Body of pancreas (tissue), 4 donors: ENCODE data around the gene CREM. TPM values are rescaled to one million over a fixed set of nuclear protein-coding genes. Genes with fewer than 3 reads are reported as not detected.

Source experiments
- ATAC-seq: fragments of 150-250 bp; one replicate; pipeline ENCODE4 v1.9.1; 2016
- DNase-seq, 4 donors: peaks; one replicate each; pipeline ENCODE4 v3.0.0-alpha.2; 2019
- H3K27ac ChIP-seq, 4 donors: fragments of 200-600 bp; sonication (generic); 1 replicate in 3 of 4; 2 replicates in 1 of 4; pipeline versions ENCODE4 v1.5.1 to v1.6.1; 2016 to 2019; ENCODE audit warnings: mild to moderate bottlenecking in 1 of 4, mixed read lengths in 1 of 4, moderate library complexity in 1 of 4
- H3K27me3 ChIP-seq, 2 donors: fragments of 200-600 bp; sonication (generic); one replicate each; pipeline ENCODE4 v1.6.0; 2016; ENCODE audit warnings: mild to moderate bottlenecking in 1 of 2
- H3K36me3 ChIP-seq, 2 donors: fragments of 200-600 bp; sonication (generic); replicated peaks in 1 of 2; 2 replicates each; pipeline ENCODE4 v1.5.1; 2016; ENCODE audit warnings: low read depth in 2 of 2; ENCODE audit not compliant: insufficient read depth in 1 of 2
- H3K4me1 ChIP-seq: fragments of 200-600 bp; sonication (generic); one replicate; pipeline ENCODE4 v1.6.0; 2016
- H3K4me3 ChIP-seq, 2 donors: fragments of 200-600 bp; sonication (generic); 1 replicate in 1 of 2; 2 replicates in 1 of 2; pipeline ENCODE4 v1.5.1; 2016 to 2019
- H3K9me3 ChIP-seq, 3 donors: fragments of 200-600 bp; sonication (generic); 1 replicate in 2 of 3; 2 replicates in 1 of 3; pipeline ENCODE4 v1.5.1; 2016
- POLR2A ChIP-seq, 3 donors: fragments of 450-650 bp; IDR thresholded peaks; one replicate each; pipeline ENCODE4 v1.6.1; 2016; ENCODE audit warnings: antibody characterized with exemption in 3 of 3, mild to moderate bottlenecking in 2 of 3
- WGBS, 2 donors: methylation state at CpG; one replicate each; pipeline ENCODE4 v1.1.5; 2017; 5-methylcytosine and 5-hydroxymethylcytosine counted together
- intact Hi-C: fragments of 100-400 bp; cut with DNase I; formaldehyde crosslinking; loops from one replicate; pipeline ENCODE4 v1.15.1; 2023
- total RNA-seq, 2 donors: library from RNA; depleted of rRNA; stranded (reverse); fragments of >200 nt; gene quantifications; one replicate each; pipeline ENCODE4 v1.1.0, GENCODE V29; 2016
- TF ChIP-seq, protein P1 (sequence below), 7 experiments: fragments of 450-650 bp in 4 of 7; fragments of 200-600 bp in 3 of 7; sonication (generic) in 3 of 7; IDR thresholded peaks; one replicate each; pipeline ENCODE4 v1.5.1; 2016 to 2019; ENCODE audit warnings: antibody characterized with exemption in 7 of 7

Gene CREM
- total RNA-seq, 2 donors from 2014 or later = 10.5 to 26.7 TPM

DNA sequence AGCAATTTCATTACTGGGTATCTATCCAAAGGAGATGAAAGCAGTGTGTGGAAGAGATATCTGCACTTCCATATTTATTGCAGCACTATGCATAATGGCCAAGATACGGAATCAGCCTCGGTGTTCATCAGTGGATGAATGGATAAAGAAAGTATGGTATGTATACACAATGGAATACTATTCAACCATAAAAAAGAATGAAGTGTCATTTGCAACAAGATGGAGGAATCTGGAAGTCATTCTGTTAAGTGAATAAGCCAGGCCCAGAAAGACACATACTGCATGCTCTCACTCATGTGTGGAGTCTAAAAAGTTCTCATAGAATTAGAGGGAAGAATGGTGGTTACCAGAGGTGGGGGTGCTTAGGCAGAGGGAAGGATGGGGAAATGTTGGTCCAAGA lies 35.3 kb downstream of the CREM start:
- 98 to 100% methylated on average over 2 of the region's 2 CpGs for WGBS, 2 donors
- no peak overlapping the region for H3K4me3 ChIP-seq
- H3K4me1 ChIP-seq = no peaks in the 10 kb centered on the region
- intact Hi-C loops = no loop called here
- no peaks in the 10 kb centered on the region for H3K36me3 ChIP-seq
- H3K27ac ChIP-seq = no peak overlapping the region
- no peaks in the 10 kb centered on the region for H3K27me3 ChIP-seq
- TF ChIP-seq, protein P1, sequence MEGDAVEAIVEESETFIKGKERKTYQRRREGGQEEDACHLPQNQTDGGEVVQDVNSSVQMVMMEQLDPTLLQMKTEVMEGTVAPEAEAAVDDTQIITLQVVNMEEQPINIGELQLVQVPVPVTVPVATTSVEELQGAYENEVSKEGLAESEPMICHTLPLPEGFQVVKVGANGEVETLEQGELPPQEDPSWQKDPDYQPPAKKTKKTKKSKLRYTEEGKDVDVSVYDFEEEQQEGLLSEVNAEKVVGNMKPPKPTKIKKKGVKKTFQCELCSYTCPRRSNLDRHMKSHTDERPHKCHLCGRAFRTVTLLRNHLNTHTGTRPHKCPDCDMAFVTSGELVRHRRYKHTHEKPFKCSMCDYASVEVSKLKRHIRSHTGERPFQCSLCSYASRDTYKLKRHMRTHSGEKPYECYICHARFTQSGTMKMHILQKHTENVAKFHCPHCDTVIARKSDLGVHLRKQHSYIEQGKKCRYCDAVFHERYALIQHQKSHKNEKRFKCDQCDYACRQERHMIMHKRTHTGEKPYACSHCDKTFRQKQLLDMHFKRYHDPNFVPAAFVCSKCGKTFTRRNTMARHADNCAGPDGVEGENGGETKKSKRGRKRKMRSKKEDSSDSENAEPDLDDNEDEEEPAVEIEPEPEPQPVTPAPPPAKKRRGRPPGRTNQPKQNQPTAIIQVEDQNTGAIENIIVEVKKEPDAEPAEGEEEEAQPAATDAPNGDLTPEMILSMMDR (IDR thresholded peaks at IDR 0.05) = no peak
- TF ChIP-seq POLR2A (IDR thresholded peaks at IDR 0.05) = no peak
- no peaks in the 10 kb centered on the region for H3K9me3 ChIP-seq
- ATAC-seq = no peak
- no peak for DNase-seq

DNA sequence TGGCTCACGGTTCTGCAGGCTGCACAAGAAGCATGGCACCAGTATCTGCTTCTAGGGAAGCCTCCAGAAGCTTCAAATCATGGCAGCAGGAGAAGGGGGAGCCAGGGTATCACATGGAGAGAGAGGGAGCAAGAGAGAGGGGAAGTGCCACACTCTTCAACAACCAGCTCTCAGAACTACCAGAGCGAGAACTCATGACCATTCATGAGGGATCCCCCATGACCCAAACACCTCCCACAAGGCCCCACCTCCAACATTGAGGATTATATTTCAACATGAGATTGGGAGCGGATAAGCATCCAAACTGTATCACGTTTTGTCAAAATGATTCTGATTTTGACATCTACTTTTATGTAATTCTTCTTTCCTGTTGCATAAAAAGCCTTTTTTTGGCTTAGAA lies 38.5 kb downstream of the CREM start:
- WGBS, 2 donors = 88 to 90% methylated on average over 4 of the region's 4 CpGs
- H3K9me3 ChIP-seq = no peaks in the 10 kb centered on the region
- no peak overlapping the region for H3K27ac ChIP-seq
- ATAC-seq (no peak), DNase-seq (no peak)
- TF ChIP-seq, protein P1 (IDR thresholded peaks at IDR 0.05) = no peak
- TF ChIP-seq POLR2A (IDR thresholded peaks at IDR 0.05) = no peak
- H3K4me1 ChIP-seq = no peaks in the 10 kb centered on the region
- H3K27me3 ChIP-seq = no peaks in the 10 kb centered on the region
- no peak overlapping the region for H3K4me3 ChIP-seq
- H3K36me3 ChIP-seq = no peaks in the 10 kb centered on the region
- intact Hi-C loops = no loop called here

DNA sequence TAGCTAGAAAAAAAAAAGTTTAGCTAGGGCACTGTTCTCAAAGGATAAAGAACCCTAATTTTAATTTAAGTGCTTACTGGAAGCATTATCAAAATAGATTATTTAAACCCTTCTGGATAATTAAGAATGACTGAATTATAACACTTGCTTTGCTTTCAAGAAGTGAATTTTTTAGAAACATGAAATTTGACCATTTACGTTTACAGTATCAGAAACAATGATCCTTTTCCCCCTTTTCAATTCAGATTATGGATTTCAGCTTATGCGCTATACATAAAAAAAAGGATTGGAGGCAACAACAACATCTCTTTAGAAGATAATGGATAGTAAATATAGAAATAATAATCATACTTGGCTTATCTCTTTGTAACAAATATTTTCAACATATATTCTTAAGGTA lies 39.2 kb downstream of the CREM start:
- Histone ChIP-seq H3K4me1 (no peaks in the 10 kb centered on the region), H3K36me3 (no peaks in the 10 kb centered on the region), H3K27me3 (no peaks in the 10 kb centered on the region), H3K27ac (no peak overlapping the region), H3K4me3 (no peak overlapping the region), H3K9me3 (no peaks in the 10 kb centered on the region)
- no peak for TF ChIP-seq POLR2A (IDR thresholded peaks at IDR 0.05)
- TF ChIP-seq, protein P1 (IDR thresholded peaks at IDR 0.05) = no peak
- whole genome bisulfite sequencing, 2 donors = 95 to 96% methylated on average over 2 of the region's 2 CpGs
- no peak for DNase-seq
- intact Hi-C loops = no loop called here
- ATAC-seq = no peak

DNA sequence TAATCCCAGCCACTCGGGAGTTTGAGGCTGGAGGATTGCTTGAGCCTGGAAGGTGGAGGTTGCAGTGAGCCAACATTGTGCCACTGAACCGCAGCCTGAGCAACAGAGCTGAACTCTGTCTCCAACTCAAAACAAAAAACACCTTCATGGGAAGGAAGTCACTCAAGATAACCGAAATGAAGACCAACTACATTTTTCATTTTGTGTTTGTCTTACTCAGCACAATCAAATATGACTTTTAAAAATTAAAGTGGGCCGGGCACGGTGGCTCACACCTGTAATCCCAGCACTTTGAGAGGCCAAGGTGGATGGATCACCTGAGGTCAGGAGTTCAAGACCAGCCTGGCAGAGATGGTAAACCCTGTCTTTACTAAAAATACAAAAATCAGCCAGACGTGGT lies 40.0 kb downstream of the CREM start:
- Histone ChIP-seq H3K4me1 (no peaks in the 10 kb centered on the region), H3K9me3 (no peaks in the 10 kb centered on the region), H3K4me3 (no peak overlapping the region), H3K27ac (no peak overlapping the region), H3K27me3 (no peaks in the 10 kb centered on the region), H3K36me3 (no peaks in the 10 kb centered on the region)
- intact Hi-C loops = no loop called here
- DNase-seq (no peak), ATAC-seq (no peak)
- 92% methylated on average over 6 of the region's 6 CpGs for WGBS, 2 donors
- no peak for TF ChIP-seq POLR2A (IDR thresholded peaks at IDR 0.05)
- TF ChIP-seq, protein P1 (IDR thresholded peaks at IDR 0.05) = no peak

DNA sequence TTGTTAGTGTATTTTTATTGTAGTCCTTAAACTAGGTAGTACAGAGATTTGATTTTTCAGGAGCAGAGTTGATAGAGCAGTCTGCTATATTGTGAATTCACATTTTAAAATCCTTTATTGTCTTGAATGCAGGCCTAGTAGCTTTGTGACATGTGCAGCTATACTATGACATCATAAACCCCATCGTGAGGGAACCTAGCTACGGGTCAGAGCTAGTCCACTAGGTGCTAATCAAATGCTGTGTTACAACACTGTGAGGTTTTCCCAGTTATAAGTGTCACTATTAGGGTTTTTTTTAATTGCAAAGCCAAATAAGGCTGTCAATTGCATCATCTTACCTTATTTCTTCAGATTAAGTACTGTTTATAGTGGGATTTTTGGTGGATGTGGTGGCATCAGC lies 40.7 kb downstream of the CREM start:
- Histone ChIP-seq H3K4me3 (no peak overlapping the region), H3K36me3 (no peaks in the 10 kb centered on the region), H3K4me1 (no peaks in the 10 kb centered on the region), H3K27ac (no peak overlapping the region), H3K27me3 (no peaks in the 10 kb centered on the region), H3K9me3 (no peaks in the 10 kb centered on the region)
- no peak for ATAC-seq
- 94 to 95% methylated on average over 2 of the region's 2 CpGs for WGBS, 2 donors
- no peak for TF ChIP-seq POLR2A (IDR thresholded peaks at IDR 0.05)
- TF ChIP-seq, protein P1 (IDR thresholded peaks at IDR 0.05) = no peak
- no peak for DNase-seq
- intact Hi-C loops = no loop called here
